Hepatocyte (in vitro differentiated cells): ENCODE measurements around the gene RPL10. TPM values are rescaled to one million over a fixed set of nuclear protein-coding genes. Genes with fewer than 3 reads are reported as not detected.
"Not testable (repeated sequence)": the region's sequence is repeated elsewhere in the genome, so short reads cannot be mapped to it uniquely, and the experiment has no call there.

Experiments used
- DNase-seq: peaks from one replicate; pipeline ENCODE4 v3.0.0-alpha.2; 2016; ENCODE audit warnings: low spot score
- H2AFZ ChIP-seq: fragments of 200-600 bp; sonication (generic); 2 replicates; pipeline ENCODE4 v1.6.0; 2016; ENCODE audit warnings: antibody characterized with exemption, mild to moderate bottlenecking
- H3K27ac ChIP-seq: fragments of 200-600 bp; sonication (generic); 2 replicates; pipeline ENCODE4 v1.5.1; 2016; ENCODE audit warnings: mild to moderate bottlenecking
- H3K27me3 ChIP-seq: fragments of 200-600 bp; sonication (generic); 2 replicates; pipeline ENCODE4 v1.6.1; 2016
- H3K36me3 ChIP-seq: fragments of 200-600 bp; sonication (generic); replicated peaks from 2 replicates; pipeline ENCODE4 v1.5.1; 2016; ENCODE audit warnings: low read depth; ENCODE audit not compliant: insufficient read depth
- H3K4me1 ChIP-seq: fragments of 200-600 bp; sonication (generic); 2 replicates; pipeline ENCODE4 v1.5.1; 2016; ENCODE audit warnings: mild to moderate bottlenecking, moderate library complexity; ENCODE audit not compliant: insufficient read depth
- H3K4me2 ChIP-seq: fragments of 200-600 bp; sonication (generic); 2 replicates; pipeline ENCODE4 v1.6.0; 2016
- H3K4me3 ChIP-seq: fragments of 200-600 bp; sonication (generic); 2 replicates; pipeline ENCODE4 v1.5.1; 2016; ENCODE audit warnings: mild to moderate bottlenecking
- H3K79me2 ChIP-seq: fragments of 200-600 bp; sonication (generic); 2 replicates; pipeline ENCODE4 v1.6.0; 2017; ENCODE audit warnings: mild to moderate bottlenecking
- H3K9me2 ChIP-seq: fragments of 200-600 bp; sonication (generic); replicated peaks from 2 replicates; pipeline ENCODE4 v1.6.0; 2017; ENCODE audit warnings: mild to moderate bottlenecking; ENCODE audit not compliant: insufficient read depth
- H3K9me3 ChIP-seq: fragments of 200-600 bp; sonication (generic); 2 replicates; pipeline ENCODE4 v1.5.1; 2016; ENCODE audit warnings: low read depth, mild to moderate bottlenecking
- H4K20me1 ChIP-seq: fragments of 200-600 bp; sonication (generic); 2 replicates; pipeline ENCODE4 v1.6.0; 2016; ENCODE audit warnings: mild to moderate bottlenecking; ENCODE audit not compliant: insufficient read depth, poor library complexity, severe bottlenecking
- CTCF ChIP-seq: fragments of 200-600 bp; sonication (generic); IDR thresholded peaks from 2 replicates; pipeline ENCODE4 v1.5.1; 2016; ENCODE audit warnings: antibody characterized with exemption, mild to moderate bottlenecking; ENCODE audit not compliant: poor library complexity
- EZH2phosphoT487 ChIP-seq: fragments of 200-600 bp; sonication (generic); IDR thresholded peaks from one replicate; pipeline ENCODE4 v1.6.1; 2018; ENCODE audit warnings: antibody characterized with exemption, mild to moderate bottlenecking, low read depth, moderate library complexity; ENCODE audit not compliant: unreplicated experiment, severe bottlenecking
- WGBS: methylation state at CpG from one replicate; pipeline ENCODE4 v1.1.6; 2016; ENCODE audit warnings: low lambda C conversion rate; ENCODE audit errors: missing lambda C conversion rate; 5-methylcytosine and 5-hydroxymethylcytosine counted together
- polyA plus RNA-seq: library from polyadenylated mRNA; unstranded; fragments of >200 nt; fragmentation: Nextera tagmentation; extraction: Ambion mirVana; gene quantifications from 2 replicates; pipeline ENCODE4 v1.2.1, GENCODE V29; 2016
- total RNA-seq: library from RNA; depleted of rRNA; stranded (reverse); fragments of >200 nt; gene quantifications from 2 replicates; pipeline ENCODE4 v1.2.3, GENCODE V29; 2014

Gene RPL10
- total and polyA plus RNA-seq, 2 experiments from 2014 or later: 1,206 to 4,460 TPM

- H2AFZ ChIP-seq, H3K4me2 ChIP-seq, H3K4me3 ChIP-seq: not testable (repeated sequence)
These were observed 8.1 kb upstream of the RPL10 start for GRCh38 chrX:154389812-154390747.

GRCh38 chrX:154396363-154396762, 1.8 kb upstream of the RPL10 start:
- not testable (repeated sequence) for H3K36me3 ChIP-seq, DNase-seq, H3K9me3 ChIP-seq, H3K9me2 ChIP-seq, H2AFZ ChIP-seq, H3K27me3 ChIP-seq, H3K4me3 ChIP-seq, H3K4me1 ChIP-seq
- Histone ChIP-seq H4K20me1 (peaks cover 22% of the 10 kb centered on the region), H3K27ac (peak overlapping the region; percentile 99), H3K4me2 (peak overlapping the region; percentile 76), H3K79me2 (peaks cover 16% of the 10 kb centered on the region)
- 94% methylated on average over 17 of the region's 17 CpGs for WGBS

More at GRCh38 chrX:154389812-154390747, 8.1 kb upstream of the RPL10 start:
- not testable (repeated sequence) for H3K9me3 ChIP-seq, DNase-seq, H4K20me1 ChIP-seq, H3K4me1 ChIP-seq, H3K9me2 ChIP-seq, H3K79me2 ChIP-seq, H3K27me3 ChIP-seq, H3K36me3 ChIP-seq, H3K27ac ChIP-seq
- WGBS: 39% methylated on average over 16 of the region's 121 CpGs

GRCh38 chrX:154396973-154397887, 947 bp upstream of the RPL10 start:
- Histone ChIP-seq H2AFZ (peak overlapping the region; percentile 56), H3K9me3 (no peaks in the 10 kb centered on the region), H3K4me1 (peaks cover 4% of the 10 kb centered on the region), H3K36me3 (peaks cover 3% of the 10 kb centered on the region), H3K27ac (peak overlapping the region; percentile 99), H3K9me2 (no peaks in the 10 kb centered on the region), H3K4me2 (peak overlapping the region; percentile 76), H3K4me3 (peak overlapping the region; percentile 23), H3K79me2 (peaks cover 16% of the 10 kb centered on the region), H3K27me3 (no peaks in the 10 kb centered on the region), H4K20me1 (peaks cover 24% of the 10 kb centered on the region)
- 42% methylated on average over 40 of the region's 53 CpGs for WGBS
- DNase-seq: peak; percentile 79
- TF ChIP-seq EZH2phosphoT487: no peak

GRCh38 chrX:154398668-154399526, 720 bp downstream of the RPL10 start:
- Histone ChIP-seq H2AFZ (no peak overlapping the region), H3K79me2 (peaks cover 16% of the 10 kb centered on the region), H3K36me3 (peaks cover 3% of the 10 kb centered on the region), H3K27me3 (no peaks in the 10 kb centered on the region), H3K4me2 (peak overlapping the region; percentile 80), H3K27ac (peak overlapping the region; percentile 98), H3K9me3 (no peaks in the 10 kb centered on the region), H3K4me1 (peaks cover 4% of the 10 kb centered on the region), H3K4me3 (peak overlapping the region; percentile 54), H3K9me2 (no peaks in the 10 kb centered on the region), H4K20me1 (peaks cover 24% of the 10 kb centered on the region)
- 37% methylated on average over 49 of the region's 49 CpGs for WGBS
- peak; percentile 73 for TF ChIP-seq CTCF
- no peak for TF ChIP-seq EZH2phosphoT487
- DNase-seq: peak; percentile 85
